ENCODE results near the gene LRRC3.

- TF ChIP-seq CTCF (tag by site-specific recombination; IDR thresholded peaks at IDR 0.05) (no peak), REST (tag by site-specific recombination; IDR thresholded peaks at IDR 0.05) (no peak), ZNF785 (tag by site-specific recombination; IDR thresholded peaks at IDR 0.05) (no peak), ZNF302 (tag by site-specific recombination; IDR thresholded peaks at IDR 0.05; ENCODE audit: low read depth) (no peak), ZNF585B (tag by site-specific recombination; IDR thresholded peaks at IDR 0.05) (no peak), ZEB2 (tag by site-specific recombination; IDR thresholded peaks at IDR 0.05) (no peak), KLF10 (tag by site-specific recombination; IDR thresholded peaks at IDR 0.05) (no peak), PRDM1 (tag by site-specific recombination; IDR thresholded peaks at IDR 0.05) (no peak), ZFP69B (tag by site-specific recombination; IDR thresholded peaks at IDR 0.05) (no peak), PRDM4 (tag by site-specific recombination; IDR thresholded peaks at IDR 0.05) (no peak), ZNF366 (tag by site-specific recombination; conservative IDR thresholded peaks at IDR 0.05) (no peak), ZBTB20 (tag by site-specific recombination; IDR thresholded peaks at IDR 0.05) (no peak), ZNF37A (tag by site-specific recombination; IDR thresholded peaks at IDR 0.05) (no peak)
Measured at GRCh38 chr21:44484498-44485253, 29.4 kb downstream of the LRRC3 start.

Data from HEK293 (cell line).